Smooth muscle cell (in vitro differentiated cells): ENCODE measurements around the gene DNAJB9. TPM values are rescaled to one million over a fixed set of nuclear protein-coding genes. Genes with fewer than 3 reads are reported as not detected.

ENCODE experiments used
- DNase-seq: peaks from one replicate; lab custom pipeline; 2025; ENCODE audit not compliant: unreplicated experiment; lab: John Stamatoyannopoulos, UW
- H2AFZ ChIP-seq: fragments of 200-600 bp; sonication (generic); 2 replicates; pipeline ENCODE4 v1.6.0; 2016; ENCODE audit warnings: antibody characterized with exemption, low read depth, mild to moderate bottlenecking
- H3F3A ChIP-seq: fragments of 200-600 bp; sonication (generic); 2 replicates; pipeline ENCODE4 v1.6.0; 2017; ENCODE audit warnings: antibody characterized with exemption, low read depth
- H3K27ac ChIP-seq: fragments of 200-600 bp; sonication (generic); 2 replicates; pipeline ENCODE4 v1.5.1; 2016; ENCODE audit warnings: low read depth, mild to moderate bottlenecking
- H3K27me3 ChIP-seq: fragments of 200-600 bp; sonication (generic); 2 replicates; pipeline ENCODE4 v1.6.1; 2016; ENCODE audit warnings: low read depth, mild to moderate bottlenecking
- H3K36me3 ChIP-seq: fragments of 200-600 bp; sonication (generic); 2 replicates; pipeline ENCODE4 v1.5.1; 2016; ENCODE audit warnings: low read depth
- H3K4me1 ChIP-seq: fragments of 200-600 bp; sonication (generic); 2 replicates; pipeline ENCODE4 v1.5.1; 2016; ENCODE audit warnings: low read depth
- H3K4me2 ChIP-seq: fragments of 200-600 bp; sonication (generic); 2 replicates; pipeline ENCODE4 v1.6.0; 2016; ENCODE audit warnings: mild to moderate bottlenecking
- H3K4me3 ChIP-seq: fragments of 200-600 bp; sonication (generic); 2 replicates; pipeline ENCODE4 v1.5.1; 2016; ENCODE audit warnings: mild to moderate bottlenecking
- H3K79me2 ChIP-seq: fragments of 200-600 bp; sonication (generic); 2 replicates; pipeline ENCODE4 v1.6.0; 2016; ENCODE audit warnings: low read depth, mild to moderate bottlenecking
- H3K9ac ChIP-seq: fragments of 200-600 bp; sonication (generic); 2 replicates; pipeline ENCODE4 v1.6.0; 2016; ENCODE audit warnings: low read depth
- H3K9me3 ChIP-seq: fragments of 200-600 bp; sonication (generic); replicated peaks from 2 replicates; pipeline ENCODE4 v1.5.1; 2016; ENCODE audit warnings: low read depth
- H4K20me1 ChIP-seq: fragments of 200-600 bp; sonication (generic); 2 replicates; pipeline ENCODE4 v1.6.0; 2016; ENCODE audit warnings: low read depth
- CTCF ChIP-seq: fragments of 200-600 bp; sonication (generic); IDR thresholded peaks from 2 replicates; pipeline ENCODE4 v1.5.1; 2017; ENCODE audit warnings: borderline replicate concordance, mild to moderate bottlenecking, antibody characterized with exemption; ENCODE audit not compliant: insufficient read depth, poor library complexity, severe bottlenecking
- WGBS: methylation state at CpG from one replicate; pipeline ENCODE4 v1.1.7; 2016; ENCODE audit warnings: low lambda C conversion rate; 5-methylcytosine and 5-hydroxymethylcytosine counted together
- polyA plus RNA-seq: library from polyadenylated mRNA; unstranded; fragments of >200 nt; fragmentation: Nextera tagmentation; extraction: Ambion mirVana; gene quantifications from 2 replicates; pipeline ENCODE4 v1.2.1, GENCODE V29; 2016
- total RNA-seq: library from RNA; depleted of rRNA; stranded (reverse); fragments of >200 nt; gene quantifications from 2 replicates; pipeline ENCODE4 v1.2.3, GENCODE V29; 2014

DNAJB9 gene
- total and polyA plus RNA-seq, 2 experiments from 2014 or later = 46.1 to 84.1 TPM

- Histone ChIP-seq H3K9me3 (no peaks in the 10 kb centered on the region), H3F3A (no peaks in the 10 kb centered on the region), H3K27me3 (no peaks in the 10 kb centered on the region), H3K4me3 (no peak overlapping the region), H3K79me2 (peaks cover under 1% of the 10 kb centered on the region), H3K4me2 (no peak overlapping the region), H3K27ac (no peak overlapping the region), H3K9ac (no peak overlapping the region), H3K4me1 (no peaks in the 10 kb centered on the region), H2AFZ (no peak overlapping the region), H3K36me3 (no peaks in the 10 kb centered on the region), H4K20me1 (no peaks in the 10 kb centered on the region)
- WGBS = 99% methylated on average over 3 of the region's 3 CpGs
- no peak for TF ChIP-seq CTCF
- no peak for DNase-seq
These were observed 12.5 kb upstream of the DNAJB9 start for GRCh38 chr7:108557191-108557590.

- no peak for DNase-seq
- Histone ChIP-seq H3K4me1 (no peaks in the 10 kb centered on the region), H2AFZ (no peak overlapping the region), H3K4me2 (no peak overlapping the region), H4K20me1 (no peaks in the 10 kb centered on the region), H3K27me3 (no peaks in the 10 kb centered on the region), H3K36me3 (no peaks in the 10 kb centered on the region), H3K9ac (no peak overlapping the region), H3K27ac (no peak overlapping the region), H3K4me3 (no peak overlapping the region), H3F3A (no peaks in the 10 kb centered on the region), H3K9me3 (no peaks in the 10 kb centered on the region), H3K79me2 (peaks cover 5% of the 10 kb centered on the region)
- TF ChIP-seq CTCF = no peak
- WGBS = 100% methylated on average over 1 of the region's 1 CpG
These were observed 12.1 kb upstream of the DNAJB9 start for GRCh38 chr7:108557617-108558016.

- H3K27me3 ChIP-seq = no peaks in the 10 kb centered on the region
- no peak for TF ChIP-seq CTCF
- 96% methylated on average over 4 of the region's 4 CpGs for WGBS
These were observed 10.4 kb upstream of the DNAJB9 start for GRCh38 chr7:108559253-108559652.

GRCh38 chr7:108561047-108561619, 8.5 kb upstream of the DNAJB9 start:
- Histone ChIP-seq H3K27me3 (no peaks in the 10 kb centered on the region), H3K27ac (no peak overlapping the region), H3F3A (no peaks in the 10 kb centered on the region), H3K4me3 (no peak overlapping the region), H3K36me3 (peaks cover 9% of the 10 kb centered on the region), H3K79me2 (peaks cover 28% of the 10 kb centered on the region), H3K9ac (no peak overlapping the region), H3K9me3 (no peaks in the 10 kb centered on the region), H4K20me1 (no peaks in the 10 kb centered on the region), H3K4me1 (no peaks in the 10 kb centered on the region), H3K4me2 (no peak overlapping the region), H2AFZ (no peak overlapping the region)
- WGBS = 87% methylated on average over 4 of the region's 4 CpGs
- no peak for TF ChIP-seq CTCF
- no peak for DNase-seq

More at GRCh38 chr7:108559253-108559652, 10.4 kb upstream of the DNAJB9 start:
- H3K9ac ChIP-seq = no peak overlapping the region
- no peak overlapping the region for H2AFZ ChIP-seq
- no peak overlapping the region for H3K4me3 ChIP-seq
- no peaks in the 10 kb centered on the region for H3K4me1 ChIP-seq
- H3K27ac ChIP-seq = no peak overlapping the region
- no peaks in the 10 kb centered on the region for H3F3A ChIP-seq
- DNase-seq = no peak
- no peaks in the 10 kb centered on the region for H3K9me3 ChIP-seq
- no peaks in the 10 kb centered on the region for H4K20me1 ChIP-seq
- H3K4me2 ChIP-seq = no peak overlapping the region
- peaks cover under 1% of the 10 kb centered on the region for H3K36me3 ChIP-seq
- peaks cover 19% of the 10 kb centered on the region for H3K79me2 ChIP-seq
